Measurements from ENCODE around the gene NATD1.

- TF ChIP-seq HDGF (IDR thresholded peaks at IDR 0.05; ENCODE audit: borderline replicate concordance) (no peak), BHLHE40 (IDR thresholded peaks at IDR 0.05; ENCODE audit: borderline replicate concordance) (no peak), SP1 (IDR thresholded peaks at IDR 0.05) (no peak), ZNF384 (IDR thresholded peaks at IDR 0.05) (no peak), FOXM1 (IDR thresholded peaks at IDR 0.05; ENCODE audit: borderline replicate concordance) (no peak), L3MBTL2 (conservative IDR thresholded peaks at IDR 0.05) (no peak), LEF1 (IDR thresholded peaks at IDR 0.05; ENCODE audit: borderline replicate concordance) (no peak), TARDBP (IDR thresholded peaks at IDR 0.05) (no peak), PKNOX1 (IDR thresholded peaks at IDR 0.05) (no peak), SUZ12 (IDR thresholded peaks at IDR 0.05) (no peak)
Observed at GRCh38 chr17:21286909-21287702, 33.9 kb upstream of the NATD1 start.

Measured in HEK293T (cell line).